LoVo (cell line): ENCODE data around the gene METRNL.
A peak's percentile ranks its signal among the peaks of the same experiment; 100 is the strongest.

ENCODE experiments used
- DNase-seq: peaks from one replicate; pipeline ENCODE4 v3.0.0-alpha.2; 2016; ENCODE audit warnings: low spot score

METRNL gene

GRCh38 chr17:83080579-83080857 lies 1.1 kb downstream of the METRNL start:
- no peak for DNase-seq

GRCh38 chr17:83080858-83081683 lies 1.7 kb downstream of the METRNL start:
- DNase-seq, result no peak

- DNase-seq, result no peak
Measured at GRCh38 chr17:83081684-83082201, 2.3 kb downstream of the METRNL start.

- no peak for DNase-seq
Measured at GRCh38 chr17:83082424-83082823, 3.0 kb downstream of the METRNL start.

GRCh38 chr17:83082909-83083367 lies 3.5 kb downstream of the METRNL start:
- no peak for DNase-seq

- DNase-seq, result peak; percentile 63
Measured at GRCh38 chr17:83083368-83084201, 4.2 kb downstream of the METRNL start.

GRCh38 chr17:83084214-83084613 lies 4.8 kb downstream of the METRNL start:
- DNase-seq, result no peak

- no peak for DNase-seq
Measured at GRCh38 chr17:83084621-83085056, 5.2 kb downstream of the METRNL start.

- DNase-seq, result no peak
Measured at GRCh38 chr17:83085103-83085502, 5.7 kb downstream of the METRNL start.

GRCh38 chr17:83085526-83086198 lies 6.3 kb downstream of the METRNL start:
- DNase-seq, result no peak

- DNase-seq, result no peak
Measured at GRCh38 chr17:83086199-83086880, 6.9 kb downstream of the METRNL start.

- DNase-seq, result no peak
Measured at GRCh38 chr17:83086907-83087787, 7.7 kb downstream of the METRNL start.

- DNase-seq, result no peak
Measured at GRCh38 chr17:83087788-83088360, 8.5 kb downstream of the METRNL start.

GRCh38 chr17:83088451-83088850 lies 9.0 kb downstream of the METRNL start:
- DNase-seq, result no peak

- DNase-seq, result no peak
Measured at GRCh38 chr17:83088909-83089308, 9.5 kb downstream of the METRNL start.

- no peak for DNase-seq
Measured at GRCh38 chr17:83089328-83090132, 10.1 kb downstream of the METRNL start.

- DNase-seq, result no peak
Measured at GRCh38 chr17:83090444-83091256, 11.2 kb downstream of the METRNL start.

GRCh38 chr17:83091257-83092141 lies 12.1 kb downstream of the METRNL start:
- peak; percentile 69 for DNase-seq
